Epithelial cell of esophagus (primary cell): ENCODE data around the gene PPP4R3A.
"Not testable (repeated sequence)": the region's sequence is repeated elsewhere in the genome, so short reads cannot be mapped to it uniquely, and the experiment has no call there.

ENCODE experiments used
- DNase-seq: peaks from one replicate; pipeline ENCODE4 v3.0.0; 2010; ENCODE audit warnings: low read depth
- H3K4me3 ChIP-seq: 2 replicates; pipeline ENCODE4 v1.5.1; 2011; ENCODE audit warnings: mild to moderate bottlenecking, low read length, control low read depth
- TF ChIP-seq, protein P1 (sequence below): IDR thresholded peaks from 2 replicates; pipeline ENCODE4 v1.5.1; 2011; ENCODE audit warnings: low read depth, mild to moderate bottlenecking, low read length, control low read depth, inconsistent platforms; ENCODE audit not compliant: insufficient read depth; ENCODE audit errors: missing control alignments

Gene PPP4R3A

DNA sequence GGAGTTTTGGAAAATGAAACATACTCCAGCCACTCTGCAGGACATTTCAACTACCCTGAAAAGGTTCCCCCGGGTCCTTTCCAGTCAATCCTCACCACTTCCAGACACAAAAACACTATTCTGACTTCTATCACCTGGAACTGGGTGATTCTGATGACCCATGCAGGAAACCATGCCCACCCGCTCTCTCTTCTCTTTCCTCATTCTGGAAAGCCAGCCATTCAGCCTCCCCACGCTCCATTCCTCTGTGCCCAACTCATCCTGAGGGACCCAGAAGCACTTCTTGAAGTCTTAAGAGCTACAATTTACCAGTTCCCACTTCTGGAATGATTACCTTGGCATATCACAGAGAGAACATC, 95.7 kb downstream of the PPP4R3A start:
- H3K4me3 ChIP-seq = no peak overlapping the region
- TF ChIP-seq, protein P1, sequence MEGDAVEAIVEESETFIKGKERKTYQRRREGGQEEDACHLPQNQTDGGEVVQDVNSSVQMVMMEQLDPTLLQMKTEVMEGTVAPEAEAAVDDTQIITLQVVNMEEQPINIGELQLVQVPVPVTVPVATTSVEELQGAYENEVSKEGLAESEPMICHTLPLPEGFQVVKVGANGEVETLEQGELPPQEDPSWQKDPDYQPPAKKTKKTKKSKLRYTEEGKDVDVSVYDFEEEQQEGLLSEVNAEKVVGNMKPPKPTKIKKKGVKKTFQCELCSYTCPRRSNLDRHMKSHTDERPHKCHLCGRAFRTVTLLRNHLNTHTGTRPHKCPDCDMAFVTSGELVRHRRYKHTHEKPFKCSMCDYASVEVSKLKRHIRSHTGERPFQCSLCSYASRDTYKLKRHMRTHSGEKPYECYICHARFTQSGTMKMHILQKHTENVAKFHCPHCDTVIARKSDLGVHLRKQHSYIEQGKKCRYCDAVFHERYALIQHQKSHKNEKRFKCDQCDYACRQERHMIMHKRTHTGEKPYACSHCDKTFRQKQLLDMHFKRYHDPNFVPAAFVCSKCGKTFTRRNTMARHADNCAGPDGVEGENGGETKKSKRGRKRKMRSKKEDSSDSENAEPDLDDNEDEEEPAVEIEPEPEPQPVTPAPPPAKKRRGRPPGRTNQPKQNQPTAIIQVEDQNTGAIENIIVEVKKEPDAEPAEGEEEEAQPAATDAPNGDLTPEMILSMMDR = no peak
- no peak for DNase-seq

DNA sequence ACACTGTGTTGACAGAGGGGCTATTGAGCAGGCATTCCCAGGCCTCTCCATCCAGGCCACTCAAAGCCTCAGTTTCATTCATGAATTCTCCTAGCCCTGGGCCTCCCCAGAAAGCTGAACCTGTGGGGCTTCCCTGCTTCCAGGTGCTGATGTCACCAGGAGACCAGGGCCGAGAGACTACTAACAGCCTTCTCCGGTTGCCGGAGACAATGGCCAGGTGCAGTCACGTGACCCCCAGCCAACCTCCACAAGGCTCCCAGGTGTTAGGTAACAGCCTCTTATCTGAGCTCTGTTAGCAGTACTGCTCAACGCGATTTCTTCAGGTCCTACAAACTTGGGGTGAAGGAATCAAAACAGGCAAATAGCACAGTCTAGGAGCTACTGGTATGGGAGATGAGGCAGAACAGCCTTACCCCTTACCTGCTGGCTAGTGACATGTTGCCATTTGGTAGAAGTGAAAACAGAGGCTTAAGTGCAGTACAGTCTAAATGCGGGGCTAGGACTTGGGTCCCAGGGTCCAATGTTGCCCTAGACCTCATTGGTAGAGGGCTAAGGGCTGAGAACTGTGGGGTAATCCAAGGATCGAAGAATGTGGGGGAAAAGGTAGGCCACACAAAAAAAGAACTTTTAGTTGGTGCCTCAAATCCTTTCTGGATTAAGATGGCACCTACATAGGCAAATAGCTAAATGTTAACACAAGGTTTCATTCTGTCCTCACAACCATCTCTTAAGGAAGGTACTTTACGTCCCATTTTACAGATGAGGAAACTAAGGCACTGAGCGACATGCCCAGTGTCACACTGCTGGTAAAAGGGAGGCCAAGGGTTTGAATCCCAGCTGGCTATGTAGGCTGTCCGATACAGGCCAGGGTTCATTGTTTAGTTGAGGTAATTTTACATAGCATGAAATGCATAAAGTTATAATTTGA, 96.3 kb downstream of the PPP4R3A start:
- TF ChIP-seq, protein P1 = no peak
- H3K4me3 ChIP-seq = no peak overlapping the region
- peak; percentile 61 for DNase-seq

DNA sequence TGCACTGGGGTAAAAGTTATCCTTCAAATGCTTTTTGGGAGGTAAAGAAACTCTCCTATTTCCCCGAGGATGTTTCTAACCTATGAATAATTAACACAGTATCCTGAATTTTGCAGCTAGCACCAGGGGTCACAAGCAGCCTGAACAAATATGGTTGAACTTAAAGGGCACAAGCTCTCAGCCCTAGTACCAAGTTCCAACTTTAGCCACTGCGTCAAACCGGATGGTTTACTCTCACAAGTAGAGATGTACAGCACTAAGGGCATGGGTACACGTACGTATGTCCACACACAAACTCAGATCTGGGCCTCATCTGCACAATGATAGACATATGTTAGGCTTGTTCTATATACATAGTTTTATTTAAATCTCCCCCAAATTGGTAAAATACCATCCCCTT, 97.2 kb downstream of the PPP4R3A start:
- no peak overlapping the region for H3K4me3 ChIP-seq

DNA sequence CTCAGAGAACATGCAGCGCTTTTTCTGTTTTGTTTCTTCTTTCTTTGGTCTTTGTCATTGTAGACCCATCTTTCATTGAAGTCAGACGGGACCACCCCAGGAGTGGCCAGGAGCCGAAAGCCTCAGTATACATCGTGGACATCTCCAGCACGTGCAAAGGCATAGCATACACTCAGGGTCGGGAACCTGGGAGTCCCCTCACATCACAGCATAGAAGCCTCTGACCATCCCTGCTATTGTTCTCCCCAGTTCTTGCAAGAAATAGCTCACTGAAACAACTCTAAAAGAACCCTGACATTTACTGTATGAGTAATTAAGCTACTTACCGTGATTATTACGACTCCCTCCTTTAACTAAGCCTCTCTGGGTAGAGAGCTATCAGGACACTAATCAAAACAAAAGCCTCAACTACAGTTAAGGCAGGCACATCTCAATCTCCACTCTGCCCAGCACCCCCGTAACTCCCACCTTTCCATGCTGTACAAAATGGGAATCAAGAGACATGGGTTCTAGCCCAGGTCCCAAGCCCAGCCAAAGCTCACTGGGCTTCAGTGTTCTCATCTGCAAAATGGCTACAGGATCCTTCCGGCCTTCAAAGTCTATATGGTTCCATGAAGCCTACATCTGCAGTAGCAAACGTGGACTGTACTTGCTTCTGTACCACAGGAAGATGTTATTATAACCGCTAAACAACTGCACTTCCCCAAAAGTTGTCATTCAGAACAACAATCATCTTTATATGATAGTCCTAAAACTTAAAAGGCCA, 99.2 kb downstream of the PPP4R3A start:
- no peak for DNase-seq
- TF ChIP-seq, protein P1 = no peak
- H3K4me3 ChIP-seq = no peak overlapping the region

More for the DNA sequence above, 97.2 kb downstream of the PPP4R3A start:
- TF ChIP-seq, protein P1 = no peak
- no peak for DNase-seq

DNA sequence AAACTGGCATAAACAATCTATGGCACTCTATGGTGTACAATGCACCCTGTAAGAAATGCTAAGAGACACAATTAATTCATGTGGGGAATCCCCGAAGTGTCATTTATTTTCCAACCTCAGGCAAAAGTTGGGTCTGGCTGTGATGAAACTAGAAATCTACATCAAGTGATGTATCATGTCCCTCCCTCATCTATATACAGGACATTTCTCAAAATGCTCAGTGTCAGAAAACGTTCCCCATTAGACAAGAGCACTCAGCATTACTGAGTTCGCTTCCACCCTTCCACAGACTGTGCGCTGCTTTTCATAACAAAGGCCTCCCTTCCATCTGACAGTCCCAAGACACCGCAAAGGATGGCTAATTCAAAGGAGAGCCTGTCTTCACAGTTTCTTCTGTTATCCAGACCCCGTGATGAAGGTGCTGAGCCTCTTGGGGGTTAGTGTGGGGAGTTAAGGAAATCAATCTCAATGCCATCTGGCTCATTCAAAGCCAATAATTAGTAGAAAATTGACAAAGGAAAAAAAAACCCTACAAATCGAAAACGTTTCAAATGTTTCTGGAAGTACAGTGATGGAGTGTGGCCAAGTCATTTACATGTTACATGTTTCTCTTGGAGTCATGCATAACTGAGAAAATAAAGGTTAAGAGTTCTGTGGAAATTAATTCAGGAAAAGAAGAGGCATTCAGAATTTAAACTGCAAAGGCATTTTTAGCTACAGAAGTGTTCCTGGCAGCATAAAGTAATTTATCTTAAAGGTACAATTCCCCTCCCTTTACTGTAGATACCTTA, 100.0 kb downstream of the PPP4R3A start:
- no peak for DNase-seq
- H3K4me3 ChIP-seq = no peak overlapping the region

DNA sequence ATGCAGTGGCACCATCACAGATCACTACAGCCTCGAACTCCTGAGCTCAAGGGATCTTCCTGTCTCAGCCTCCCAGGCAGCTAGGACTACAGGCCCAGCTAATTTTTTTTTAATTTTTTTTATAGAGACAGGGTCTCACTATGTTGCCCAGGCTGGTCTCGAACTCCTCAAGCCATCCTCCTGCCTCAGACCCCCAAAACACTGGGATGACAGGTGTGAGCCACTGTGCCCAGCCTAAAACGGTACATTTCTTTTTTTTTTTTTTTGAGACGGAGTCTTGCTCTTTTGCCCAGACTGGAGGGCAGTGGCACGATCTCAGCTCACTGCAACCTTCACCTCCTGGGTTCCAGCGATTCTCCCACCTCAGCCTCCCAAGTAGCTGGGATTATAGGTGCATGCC, 100.9 kb downstream of the PPP4R3A start:
- H3K4me3 ChIP-seq, DNase-seq: not testable (repeated sequence)

More for the DNA sequence above, 100.0 kb downstream of the PPP4R3A start:
- TF ChIP-seq, protein P1 = no peak
